ENCODE measurements around the gene LEUTX.
"Not testable (repeated sequence)": the region's sequence is repeated elsewhere in the genome, so short reads cannot be mapped to it uniquely, and the experiment has no call there.

Gene LEUTX

DNA sequence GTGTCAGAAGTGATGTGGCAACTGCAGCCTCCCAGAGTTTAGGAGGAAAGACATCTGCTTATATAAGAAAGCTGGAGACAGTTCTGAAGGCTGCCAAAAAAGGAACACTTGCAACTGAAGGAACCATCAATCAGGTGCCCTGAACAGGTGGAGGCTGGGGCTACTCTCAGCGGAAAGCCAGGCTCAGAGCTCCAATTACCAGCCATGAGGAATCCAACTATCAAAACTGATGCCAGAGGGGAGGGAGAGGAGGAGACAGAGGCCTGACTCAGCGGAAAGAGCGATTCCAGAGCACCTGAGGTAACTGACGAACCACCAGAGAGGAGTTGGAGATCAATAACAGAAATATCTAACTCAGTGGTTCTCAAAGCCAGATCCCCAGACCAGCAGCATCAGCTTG is 24.3 kb downstream of the LEUTX start:
- TF ChIP-seq, protein P1, sequence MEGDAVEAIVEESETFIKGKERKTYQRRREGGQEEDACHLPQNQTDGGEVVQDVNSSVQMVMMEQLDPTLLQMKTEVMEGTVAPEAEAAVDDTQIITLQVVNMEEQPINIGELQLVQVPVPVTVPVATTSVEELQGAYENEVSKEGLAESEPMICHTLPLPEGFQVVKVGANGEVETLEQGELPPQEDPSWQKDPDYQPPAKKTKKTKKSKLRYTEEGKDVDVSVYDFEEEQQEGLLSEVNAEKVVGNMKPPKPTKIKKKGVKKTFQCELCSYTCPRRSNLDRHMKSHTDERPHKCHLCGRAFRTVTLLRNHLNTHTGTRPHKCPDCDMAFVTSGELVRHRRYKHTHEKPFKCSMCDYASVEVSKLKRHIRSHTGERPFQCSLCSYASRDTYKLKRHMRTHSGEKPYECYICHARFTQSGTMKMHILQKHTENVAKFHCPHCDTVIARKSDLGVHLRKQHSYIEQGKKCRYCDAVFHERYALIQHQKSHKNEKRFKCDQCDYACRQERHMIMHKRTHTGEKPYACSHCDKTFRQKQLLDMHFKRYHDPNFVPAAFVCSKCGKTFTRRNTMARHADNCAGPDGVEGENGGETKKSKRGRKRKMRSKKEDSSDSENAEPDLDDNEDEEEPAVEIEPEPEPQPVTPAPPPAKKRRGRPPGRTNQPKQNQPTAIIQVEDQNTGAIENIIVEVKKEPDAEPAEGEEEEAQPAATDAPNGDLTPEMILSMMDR (IDR thresholded peaks at IDR 0.05; ENCODE audit: insufficient read depth, missing control alignments): no peak
- no peak for DNase-seq (ENCODE audit: insufficient read length, low spot score)
- no peak for FAIRE-seq

DNA sequence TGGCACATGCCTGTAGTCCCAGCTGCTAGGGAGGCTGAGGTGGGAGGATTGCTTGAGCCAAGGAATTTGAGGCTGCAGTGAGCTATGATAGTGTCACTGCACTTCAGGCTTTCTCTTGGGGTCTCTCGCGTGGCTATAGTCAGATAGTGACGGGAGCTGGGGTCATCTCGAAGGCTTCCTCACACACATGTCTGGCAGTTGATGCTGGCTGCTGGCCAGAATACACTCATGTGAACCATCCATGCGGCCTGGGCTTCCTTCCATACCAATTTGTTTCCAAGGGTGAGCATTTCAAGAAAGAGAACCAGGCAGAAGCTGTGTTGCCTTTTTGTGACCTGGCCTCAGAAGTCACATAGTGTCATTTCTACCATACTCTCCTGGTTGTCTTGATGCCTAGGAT is 26.4 kb downstream of the LEUTX start:
- no peak for FAIRE-seq

DNA sequence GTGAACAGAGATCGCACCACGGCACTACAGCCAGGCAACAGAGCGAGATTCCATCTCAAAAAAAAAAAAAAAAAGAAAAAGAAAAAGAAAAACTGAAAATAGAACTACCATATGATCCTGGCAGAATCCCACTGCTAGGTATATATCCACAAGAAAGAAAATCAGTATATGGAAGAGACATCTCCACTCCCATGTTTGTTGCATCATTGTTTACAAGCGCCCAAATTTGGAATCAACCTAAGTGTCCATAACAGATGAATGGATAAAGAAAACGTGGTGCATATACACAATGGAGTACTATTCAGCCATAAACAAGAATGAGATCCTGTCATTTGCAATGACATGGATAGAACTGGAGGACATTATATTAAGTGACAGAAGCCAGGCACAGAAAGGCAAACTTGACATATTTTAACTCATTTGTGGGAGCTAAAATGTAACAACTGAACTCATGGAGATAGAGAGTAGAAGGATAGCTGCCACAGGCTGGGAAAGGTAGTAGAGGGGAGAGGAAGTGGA is 29.3 kb downstream of the LEUTX start:
- FAIRE-seq (no peak), DNase-seq (ENCODE audit: insufficient read length, low spot score) (no peak)
- TF ChIP-seq, protein P1 (IDR thresholded peaks at IDR 0.05; ENCODE audit: insufficient read depth, missing control alignments): no peak

More for the DNA sequence above, 26.4 kb downstream of the LEUTX start:
- TF ChIP-seq, protein P1 (IDR thresholded peaks at IDR 0.05; ENCODE audit: insufficient read depth, missing control alignments): no peak
- no peak for DNase-seq (ENCODE audit: insufficient read length, low spot score)

DNA sequence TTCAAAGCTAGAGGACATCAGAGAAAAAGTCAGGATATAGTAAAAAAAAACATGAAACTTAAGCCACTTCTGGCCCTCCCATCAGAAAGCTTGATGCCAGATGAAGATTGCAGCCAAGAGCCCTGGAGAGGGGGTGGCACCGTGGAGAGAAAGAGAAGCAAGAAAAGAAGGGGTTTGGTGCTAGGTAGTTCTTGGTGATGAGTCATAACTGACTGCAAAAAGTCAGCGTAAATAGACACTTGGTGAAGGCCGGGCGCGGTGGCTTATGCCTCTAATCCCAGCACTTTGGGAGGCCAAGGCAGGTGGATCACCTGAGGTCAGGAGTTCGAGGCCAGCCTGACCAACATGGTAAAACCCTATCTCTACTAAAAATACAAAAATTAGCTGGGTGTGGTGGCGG is 30.0 kb downstream of the LEUTX start:
- DNase-seq (ENCODE audit: insufficient read length, low spot score): not testable (repeated sequence)

DNA sequence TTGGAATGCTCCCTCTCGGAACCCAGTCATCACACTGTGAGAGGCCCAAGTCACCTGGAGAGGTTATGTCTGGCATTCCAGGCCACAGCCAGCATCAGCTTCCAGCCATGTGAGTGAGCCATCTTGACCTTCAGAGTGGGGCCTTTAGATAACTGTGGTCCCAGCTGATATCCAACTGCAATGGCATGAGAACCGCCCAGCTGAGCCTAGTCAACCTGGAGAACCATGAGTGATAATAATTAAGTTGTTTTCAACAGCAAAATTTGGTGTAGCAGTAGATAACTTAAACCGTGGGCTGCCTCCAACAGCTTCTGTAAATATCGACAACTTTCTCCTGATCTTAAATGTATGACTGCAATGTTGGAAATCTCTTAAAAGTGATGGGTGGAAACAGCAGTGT is 30.7 kb downstream of the LEUTX start:
- FAIRE-seq (no peak), DNase-seq (ENCODE audit: insufficient read length, low spot score) (no peak)
- TF ChIP-seq, protein P1 (IDR thresholded peaks at IDR 0.05; ENCODE audit: insufficient read depth, missing control alignments): no peak

More for the DNA sequence above, 30.0 kb downstream of the LEUTX start:
- FAIRE-seq: not testable (repeated sequence)

DNA sequence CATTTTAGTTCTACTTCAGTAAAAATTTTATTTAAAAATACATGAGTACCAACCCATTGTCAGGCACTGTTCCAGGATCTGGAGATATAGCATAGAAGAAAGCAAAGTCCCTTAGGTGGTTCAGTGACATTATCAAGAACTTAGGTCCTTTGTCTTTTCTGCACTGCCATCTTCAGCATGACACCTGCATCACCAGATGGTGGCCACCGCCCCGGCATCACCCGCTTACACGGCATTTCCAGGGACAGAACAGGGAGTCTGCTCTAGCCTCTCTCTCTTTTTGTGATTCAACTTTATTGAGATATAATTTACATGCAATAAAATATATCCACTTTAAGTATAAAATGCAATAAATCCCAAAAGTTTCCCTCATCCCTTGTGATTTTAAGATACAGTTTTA is 31.8 kb downstream of the LEUTX start:
- no peak for DNase-seq (ENCODE audit: insufficient read length, low spot score)
- FAIRE-seq: no peak
- TF ChIP-seq, protein P1 (IDR thresholded peaks at IDR 0.05; ENCODE audit: insufficient read depth, missing control alignments): no peak

DNA sequence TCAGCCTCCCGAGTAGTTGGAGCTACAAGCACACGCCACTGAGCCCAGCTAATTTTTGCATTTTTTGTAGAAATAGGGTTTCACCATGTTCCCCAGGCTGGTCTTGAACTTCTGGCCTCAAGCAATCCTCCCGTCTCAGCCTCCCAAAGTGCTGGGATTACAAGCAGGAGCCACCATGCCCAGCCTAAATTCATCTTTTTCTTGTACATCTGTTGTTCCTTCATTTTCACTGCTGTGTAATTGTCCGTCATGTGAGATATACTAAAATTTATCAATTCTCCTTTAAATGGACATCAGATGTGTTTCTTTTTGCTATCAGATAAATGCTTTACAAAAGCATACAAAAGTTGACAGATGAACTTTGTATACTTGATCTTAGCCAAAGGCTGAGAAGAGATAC is 32.4 kb downstream of the LEUTX start:
- no peak for DNase-seq (ENCODE audit: insufficient read length, low spot score)
- TF ChIP-seq, protein P1 (IDR thresholded peaks at IDR 0.05; ENCODE audit: insufficient read depth, missing control alignments): no peak
- no peak for FAIRE-seq
